Neuronal stem cell (in vitro differentiated cells): ENCODE data around the gene CNTROB.
"Not testable (repeated sequence)": the region's sequence is repeated elsewhere in the genome, so short reads cannot be mapped to it uniquely, and the experiment has no call there.

Experiments
- DNase-seq: peaks from one replicate; pipeline ENCODE4 v3.0.0-alpha.2; 2013; ENCODE audit warnings: low spot score
- H2AFZ ChIP-seq: one replicate; pipeline ENCODE4 v1.6.1; 2013; ENCODE audit warnings: mild to moderate bottlenecking, low read length, inconsistent platforms
- H2AK5ac ChIP-seq: 2 replicates; pipeline ENCODE4 v1.6.1; 2013; ENCODE audit warnings: low read depth, mild to moderate bottlenecking, inconsistent platforms, low read length, moderate library complexity, mixed read lengths
- H2BK120ac ChIP-seq: 2 replicates; pipeline ENCODE4 v1.6.1; 2013; ENCODE audit warnings: low read depth, mild to moderate bottlenecking, inconsistent platforms, low read length, moderate library complexity, mixed read lengths
- H2BK12ac ChIP-seq: one replicate; pipeline ENCODE4 v1.6.1; 2013; ENCODE audit warnings: low read length, inconsistent platforms
- H2BK15ac ChIP-seq: 2 replicates; pipeline ENCODE4 v1.6.1; 2013; ENCODE audit warnings: mild to moderate bottlenecking, low read length, inconsistent platforms, mixed read lengths
- H2BK5ac ChIP-seq: one replicate; pipeline ENCODE4 v1.6.1; 2013; ENCODE audit warnings: inconsistent platforms, mild to moderate bottlenecking, low read length, moderate library complexity
- H3K14ac ChIP-seq: one replicate; pipeline ENCODE4 v1.6.1; 2013; ENCODE audit warnings: low read length, inconsistent platforms
- H3K18ac ChIP-seq: 2 replicates; pipeline ENCODE4 v1.6.1; 2013; ENCODE audit warnings: low read length, inconsistent platforms
- H3K23ac ChIP-seq: 2 replicates; pipeline ENCODE4 v1.6.1; 2013; ENCODE audit warnings: low read depth, mild to moderate bottlenecking, mixed read lengths, low read length, inconsistent platforms; ENCODE audit not compliant: poor library complexity
- H3K27ac ChIP-seq: replicated peaks from 3 replicates; pipeline ENCODE4 v1.5.1; 2013; ENCODE audit warnings: low read length, inconsistent platforms
- H3K27me3 ChIP-seq, 3 experiments: 2 replicates each; pipeline ENCODE4 v1.6.1; 2013; ENCODE audit warnings: low read length in 3 of 3, mild to moderate bottlenecking in 2 of 3, inconsistent platforms in 1 of 3, low read depth in 1 of 3, mixed read lengths in 1 of 3, moderate library complexity in 1 of 3; ENCODE audit not compliant: control insufficient read depth in 3 of 3, insufficient read depth in 3 of 3
- H3K36me3 ChIP-seq, 2 donors: replicated peaks in 1 of 2; 2 replicates each; pipeline ENCODE4 v1.6.1; 2013; ENCODE audit warnings: low read length in 2 of 2; ENCODE audit not compliant: control insufficient read depth in 2 of 2, insufficient read depth in 2 of 2
- H3K4ac ChIP-seq: 2 replicates; pipeline ENCODE4 v1.6.1; 2013; ENCODE audit warnings: inconsistent platforms, mild to moderate bottlenecking, low read length, moderate library complexity
- H3K4me1 ChIP-seq, 2 donors: 1 replicate in 1 of 2; 2 replicates in 1 of 2; pipeline ENCODE4 v1.6.1; 2013; ENCODE audit warnings: low read length in 2 of 2, low read depth in 1 of 2; ENCODE audit not compliant: control insufficient read depth in 2 of 2, insufficient read depth in 1 of 2
- H3K4me2 ChIP-seq: one replicate; pipeline ENCODE4 v1.6.1; 2013; ENCODE audit warnings: mild to moderate bottlenecking, low read length, inconsistent platforms; ENCODE audit not compliant: insufficient read depth, poor library complexity, severe bottlenecking
- H3K4me3 ChIP-seq, 2 donors: 2 replicates each; pipeline ENCODE4 v1.5.1; 2013; ENCODE audit warnings: low read length in 2 of 2, mild to moderate bottlenecking in 2 of 2, inconsistent platforms in 1 of 2, moderate library complexity in 1 of 2
- H3K79me1 ChIP-seq: one replicate; pipeline ENCODE4 v1.6.1; 2013; ENCODE audit warnings: low read depth, mild to moderate bottlenecking, inconsistent platforms, low read length, moderate library complexity
- H3K9ac ChIP-seq: one replicate; pipeline ENCODE4 v1.6.1; 2013; ENCODE audit warnings: mild to moderate bottlenecking, low read depth, low read length, inconsistent platforms; ENCODE audit not compliant: poor library complexity
- H3K9me3 ChIP-seq, 2 donors: replicated peaks in 1 of 2; 2 replicates each; pipeline versions ENCODE3 to v1.6.1; 2013; ENCODE audit warnings: low read length in 2 of 2, mild to moderate bottlenecking in 2 of 2, inconsistent platforms in 1 of 2, low read depth in 1 of 2, mixed read lengths in 1 of 2, moderate library complexity in 1 of 2; ENCODE audit not compliant: control insufficient read depth in 2 of 2, insufficient read depth in 1 of 2
- H4K8ac ChIP-seq: one replicate; pipeline ENCODE4 v1.6.1; 2013; ENCODE audit warnings: low read depth, mild to moderate bottlenecking, inconsistent platforms, low read length, moderate library complexity
- H4K91ac ChIP-seq: one replicate; pipeline ENCODE4 v1.6.1; 2013; ENCODE audit warnings: low read length, low read depth, mild to moderate bottlenecking, inconsistent platforms; ENCODE audit not compliant: poor library complexity
- whole genome bisulfite sequencing, 2 donors: extraction: QIAGEN DNeasy Blood & Tissue Kit; methylation state at CpG; one replicate each; pipeline ENCODE4 v1.1.7; 2013; ENCODE audit warnings: missing lambda C conversion rate in 2 of 2, mixed read lengths in 1 of 2; ENCODE audit not compliant: insufficient read length in 2 of 2, insufficient replicate concordance in 1 of 2; ENCODE audit errors: extremely low coverage in 2 of 2; 5-methylcytosine and 5-hydroxymethylcytosine counted together

Gene CNTROB

DNA sequence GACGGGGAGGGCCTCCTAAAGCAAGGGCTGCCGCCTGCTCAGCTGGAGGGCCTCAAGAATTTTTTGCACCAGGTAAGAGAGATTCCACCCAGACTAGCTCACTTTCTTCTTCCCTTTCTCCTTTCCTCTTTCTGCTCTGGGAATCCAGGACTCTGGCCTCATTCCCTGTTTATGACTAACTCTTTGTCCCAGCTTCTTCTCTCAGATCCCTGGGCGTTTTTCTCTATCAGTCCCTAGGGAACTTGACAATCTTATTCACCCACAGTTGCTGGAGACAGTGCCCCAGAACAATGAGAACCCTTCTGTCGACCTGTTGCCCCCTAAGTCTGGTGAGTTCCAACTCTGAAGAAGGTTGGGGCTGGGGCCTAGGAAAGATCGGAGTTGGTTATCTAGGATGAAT, 15.6 kb downstream of the CNTROB start:
- Histone ChIP-seq H3K4ac (no peak overlapping the region), H4K8ac (no peak overlapping the region), H2AFZ (no peak overlapping the region), H2AK5ac (no peak overlapping the region), H3K18ac (no peak overlapping the region), H3K9me3 (peaks cover 0 to 2% of the 10 kb centered on the region in 2 donors), H3K4me1 (no peaks in the 10 kb centered on the region), H2BK15ac (no peak overlapping the region), H3K23ac (no peak overlapping the region), H3K9ac (no peak overlapping the region), H2BK12ac (no peak overlapping the region), H3K4me2 (no peak overlapping the region), H3K36me3 (peaks cover 52 to 74% of the 10 kb centered on the region in 2 donors), H3K27me3 (peaks cover 0 to 2% (median 0%) of the 10 kb centered on the region in 3 experiments), H4K91ac (no peak overlapping the region), H3K4me3 (no peak overlapping the region), H3K27ac (no peak overlapping the region), H2BK120ac (no peak overlapping the region), H3K79me1 (no peaks in the 10 kb centered on the region), H2BK5ac (no peak overlapping the region), H3K14ac (no peak overlapping the region)
- WGBS, 2 donors: no CpG with 5 or more reads among the region's 5 CpGs
- no peak for DNase-seq

DNA sequence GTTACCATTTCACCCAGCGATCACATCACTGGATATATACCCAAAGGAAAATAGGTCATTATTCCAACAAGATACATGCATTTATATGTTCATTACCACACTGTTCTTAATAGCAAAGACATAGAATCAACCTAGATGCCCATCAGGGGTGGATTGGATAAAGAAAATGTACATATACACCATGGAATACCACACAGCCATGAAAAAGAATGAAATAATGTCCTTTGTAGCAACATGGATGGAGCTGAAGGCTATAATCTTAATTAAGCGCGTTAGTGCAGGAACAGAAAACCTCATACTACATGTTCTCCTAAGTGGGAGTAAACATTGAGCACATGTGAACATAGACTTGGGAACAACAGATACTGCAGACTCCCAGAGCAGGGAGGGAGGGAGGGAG, 18.6 kb downstream of the CNTROB start:
- Histone ChIP-seq H2AFZ (no peak overlapping the region), H3K79me1 (no peaks in the 10 kb centered on the region), H3K4me2 (no peak overlapping the region), H3K36me3 (peaks cover 31 to 47% of the 10 kb centered on the region in 2 donors), H2BK120ac (no peak overlapping the region), H3K4me1 (no peaks in the 10 kb centered on the region), H2BK15ac (no peak overlapping the region), H3K4me3 (no peak overlapping the region), H3K9me3 (peaks cover 0 to 2% of the 10 kb centered on the region in 2 donors), H3K23ac (no peak overlapping the region), H2BK5ac (no peak overlapping the region), H4K91ac (no peak overlapping the region), H3K14ac (no peak overlapping the region), H4K8ac (no peak overlapping the region), H3K27ac (no peak overlapping the region), H3K27me3 (peaks cover 0 to 2% (median 0%) of the 10 kb centered on the region in 3 experiments), H3K4ac (no peak overlapping the region), H3K9ac (no peak overlapping the region), H2BK12ac (no peak overlapping the region), H2AK5ac (no peak overlapping the region), H3K18ac (no peak overlapping the region)
- DNase-seq: no peak
- WGBS, 2 donors: no CpG with 5 or more reads among the region's 3 CpGs

GRCh38 chr17:7951143-7951792, 19.3 kb downstream of the CNTROB start:
- H3K27me3 ChIP-seq: peaks cover 0 to 2% (median 0%) of the 10 kb centered on the region in 3 experiments
- H3K18ac ChIP-seq: no peak overlapping the region
- peaks cover 24 to 40% of the 10 kb centered on the region in 2 donors for H3K36me3 ChIP-seq
- H3K79me1 ChIP-seq: no peaks in the 10 kb centered on the region
- H3K23ac ChIP-seq: no peak overlapping the region
- DNase-seq: no peak
- H3K4ac ChIP-seq: no peak overlapping the region
- no peak overlapping the region for H2AK5ac ChIP-seq
- WGBS, 2 donors: no CpG with 5 or more reads among the region's 5 CpGs
- no peak overlapping the region for H3K9ac ChIP-seq
- no peak overlapping the region for H4K8ac ChIP-seq
- no peak overlapping the region for H4K91ac ChIP-seq
- H2AFZ ChIP-seq: no peak overlapping the region
- no peak overlapping the region for H2BK120ac ChIP-seq
- no peak overlapping the region for H3K14ac ChIP-seq
- no peak overlapping the region for H3K27ac ChIP-seq
- no peak overlapping the region for H3K4me2 ChIP-seq
- no peaks in the 10 kb centered on the region for H3K4me1 ChIP-seq
- H3K4me3 ChIP-seq: no peak overlapping the region
- H2BK5ac ChIP-seq: no peak overlapping the region
- H2BK15ac ChIP-seq: no peak overlapping the region
- H2BK12ac ChIP-seq: no peak overlapping the region
- H3K9me3 ChIP-seq: peaks cover 0 to 2% of the 10 kb centered on the region in 2 donors

DNA sequence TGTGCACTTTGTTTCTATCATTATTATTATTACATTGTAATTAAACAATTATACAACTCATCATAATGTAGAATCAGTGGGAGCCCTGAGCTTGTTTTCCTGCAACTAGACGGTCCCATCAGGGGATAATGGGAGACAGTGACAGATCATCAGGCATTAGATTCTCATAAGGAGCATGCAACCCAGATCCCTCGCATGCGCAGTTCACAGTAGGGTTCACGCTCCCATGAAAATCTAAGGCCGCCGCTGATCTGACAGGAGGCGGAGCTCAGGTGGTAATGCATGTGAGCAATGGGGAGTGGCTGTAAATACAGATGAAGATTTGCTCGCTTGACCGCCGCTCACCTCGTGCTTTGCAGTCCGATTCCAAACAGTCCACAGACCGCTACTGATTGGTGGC, 21.3 kb downstream of the CNTROB start:
- H3K23ac ChIP-seq, H2BK120ac ChIP-seq, H3K9ac ChIP-seq, H3K79me1 ChIP-seq, H3K4ac ChIP-seq, H3K27me3 ChIP-seq, DNase-seq, H3K4me2 ChIP-seq, H2BK12ac ChIP-seq, H3K18ac ChIP-seq, H2BK5ac ChIP-seq, H3K14ac ChIP-seq, H2AK5ac ChIP-seq, H2AFZ ChIP-seq, H3K9me3 ChIP-seq, H2BK15ac ChIP-seq, H3K4me1 ChIP-seq, H3K27ac ChIP-seq, H4K8ac ChIP-seq, H3K4me3 ChIP-seq, H4K91ac ChIP-seq: not testable (repeated sequence)
- peaks cover 11 to 23% of the 10 kb centered on the region in 2 donors for H3K36me3 ChIP-seq
- no CpG with 5 or more reads among the region's 13 CpGs for whole genome bisulfite sequencing, 2 donors
